ENCODE results near the gene RNF103. TPM values are rescaled to one million over a fixed set of nuclear protein-coding genes. Genes with fewer than 3 reads are reported as not detected.

RNF103 gene
- total and polyA plus RNA-seq, 4 donors: 11.8 to 46.0 (median 19.4) TPM

DNA sequence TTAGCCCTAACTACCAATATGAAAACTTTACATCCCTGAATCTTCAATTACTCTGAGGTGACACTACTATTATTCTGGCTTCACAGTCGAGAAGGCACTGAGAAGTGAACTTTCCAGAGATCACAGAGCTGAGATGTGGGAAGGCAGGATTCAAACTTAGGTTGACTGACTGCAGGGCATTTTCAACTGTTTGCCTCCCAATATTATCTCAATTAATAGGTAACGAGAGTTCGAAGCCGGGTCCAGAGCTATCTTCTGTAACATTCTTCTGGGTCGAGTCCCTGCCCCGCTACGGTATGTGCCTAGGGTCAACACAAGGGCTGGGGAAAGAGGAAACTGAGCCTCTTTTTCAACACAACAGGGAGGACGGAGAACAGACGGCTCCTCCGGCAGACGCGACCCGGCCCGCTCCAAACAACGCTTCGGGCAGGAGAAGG is 61.2 kb downstream of the RNF103 start:
- peaks cover 0 to 5% (median 1%) of the 10 kb centered on the region in 4 donors for H3K36me3 ChIP-seq (ENCODE audit: control insufficient read depth in 4 of 4, insufficient read depth in 4 of 4, low read length in 4 of 4)
- peak; percentile 42 for ATAC-seq (ENCODE audit: insufficient read depth, low FRiP score)
- peaks cover 2 to 18% (median 13%) of the 10 kb centered on the region in 5 donors for H3K4me1 ChIP-seq (ENCODE audit: control insufficient read depth in 5 of 5, insufficient read depth in 5 of 5, low read length in 5 of 5)

DNA sequence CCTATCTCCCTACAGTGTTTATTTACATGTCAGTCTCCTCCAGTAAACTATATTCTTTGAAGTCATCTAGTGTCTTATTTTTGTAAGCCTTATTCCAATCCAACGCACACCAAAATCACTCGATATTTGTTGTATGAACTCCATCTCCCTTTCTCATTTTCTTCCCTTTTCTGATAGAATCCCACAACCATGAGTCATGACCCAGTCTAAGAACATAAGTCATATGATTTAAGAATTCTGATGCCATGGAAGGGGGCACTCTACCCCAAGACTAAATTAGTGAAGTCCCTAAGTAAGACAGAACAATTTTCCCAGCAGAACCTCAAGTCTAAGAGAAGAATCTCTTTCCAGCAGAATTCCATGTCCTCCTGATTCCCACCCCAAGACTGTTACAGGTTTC is 65.8 kb downstream of the RNF103 start:
- Histone ChIP-seq H3K27me3 (ENCODE audit: control insufficient read depth in 3 of 3, insufficient read depth in 3 of 3, low read length in 2 of 3) (no peaks in the 10 kb centered on the region), H3K27ac (ENCODE audit: low read depth in 1 of 2, low read length in 1 of 2) (no peak overlapping the region), H3K4me1 (ENCODE audit: control insufficient read depth in 5 of 5, insufficient read depth in 5 of 5, low read length in 5 of 5) (peaks cover 2 to 21% (median 8%) of the 10 kb centered on the region in 5 donors), H3K36me3 (ENCODE audit: control insufficient read depth in 4 of 4, insufficient read depth in 4 of 4, low read length in 4 of 4) (peaks cover 0 to 3% (median 2%) of the 10 kb centered on the region in 4 donors), H3K9me3 (ENCODE audit: control insufficient read depth in 4 of 4, insufficient read depth in 3 of 4, low read length in 3 of 4) (peaks cover 0 to 4% (median 0%) of the 10 kb centered on the region in 4 donors), H3K9ac (ENCODE audit: insufficient read depth in 1 of 2, low read length in 2 of 2) (no peak overlapping the region), H3K4me3 (no peak overlapping the region)
- DNase-seq (no peak), ATAC-seq (ENCODE audit: insufficient read depth, low FRiP score) (no peak)
- TF ChIP-seq, protein P1, sequence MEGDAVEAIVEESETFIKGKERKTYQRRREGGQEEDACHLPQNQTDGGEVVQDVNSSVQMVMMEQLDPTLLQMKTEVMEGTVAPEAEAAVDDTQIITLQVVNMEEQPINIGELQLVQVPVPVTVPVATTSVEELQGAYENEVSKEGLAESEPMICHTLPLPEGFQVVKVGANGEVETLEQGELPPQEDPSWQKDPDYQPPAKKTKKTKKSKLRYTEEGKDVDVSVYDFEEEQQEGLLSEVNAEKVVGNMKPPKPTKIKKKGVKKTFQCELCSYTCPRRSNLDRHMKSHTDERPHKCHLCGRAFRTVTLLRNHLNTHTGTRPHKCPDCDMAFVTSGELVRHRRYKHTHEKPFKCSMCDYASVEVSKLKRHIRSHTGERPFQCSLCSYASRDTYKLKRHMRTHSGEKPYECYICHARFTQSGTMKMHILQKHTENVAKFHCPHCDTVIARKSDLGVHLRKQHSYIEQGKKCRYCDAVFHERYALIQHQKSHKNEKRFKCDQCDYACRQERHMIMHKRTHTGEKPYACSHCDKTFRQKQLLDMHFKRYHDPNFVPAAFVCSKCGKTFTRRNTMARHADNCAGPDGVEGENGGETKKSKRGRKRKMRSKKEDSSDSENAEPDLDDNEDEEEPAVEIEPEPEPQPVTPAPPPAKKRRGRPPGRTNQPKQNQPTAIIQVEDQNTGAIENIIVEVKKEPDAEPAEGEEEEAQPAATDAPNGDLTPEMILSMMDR (IDR thresholded peaks at IDR 0.05; ENCODE audit: control extremely low read depth, extremely low read depth): no peak
- 86 to 93% methylated on average over 2 of the region's 2 CpGs for WGBS, 2 donors

More for the DNA sequence above, 61.2 kb downstream of the RNF103 start:
- no peak for DNase-seq
- Histone ChIP-seq H3K27ac (ENCODE audit: low read depth in 1 of 2, low read length in 1 of 2) (peak overlapping the region; percentile 97 to 99), H3K4me3 (peak overlapping the region; percentile 63), H3K9ac (ENCODE audit: insufficient read depth in 1 of 2, low read length in 2 of 2) (peak overlapping the region; percentile 96 to 99), H3K9me3 (ENCODE audit: control insufficient read depth in 4 of 4, insufficient read depth in 3 of 4, low read length in 3 of 4) (no peaks in the 10 kb centered on the region), H3K27me3 (ENCODE audit: control insufficient read depth in 3 of 3, insufficient read depth in 3 of 3, low read length in 2 of 3) (no peaks in the 10 kb centered on the region)
- WGBS, 2 donors: 0% methylated on average over 16 of the region's 16 CpGs
- TF ChIP-seq, protein P1 (IDR thresholded peaks at IDR 0.05; ENCODE audit: control extremely low read depth, extremely low read depth): no peak

DNA sequence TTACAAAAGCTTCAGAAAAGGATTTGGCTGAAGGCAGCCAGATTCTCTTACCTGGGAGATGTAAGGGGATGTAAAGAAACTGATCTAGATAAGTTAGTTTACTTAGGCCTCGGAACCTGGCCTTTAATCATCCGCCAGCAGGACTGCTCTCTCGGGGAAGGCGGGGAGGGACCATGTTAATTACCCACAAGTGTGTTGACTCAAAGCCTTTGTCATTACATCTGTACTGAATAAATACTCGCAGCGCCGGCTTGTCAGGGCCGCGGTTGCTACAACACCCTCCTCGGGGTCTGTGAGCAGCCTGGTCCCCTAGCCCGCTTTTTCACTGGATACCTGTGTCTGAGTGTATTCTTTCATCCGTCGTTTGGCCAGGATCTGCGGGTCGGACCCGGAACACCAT is 67.2 kb downstream of the RNF103 start:
- Histone ChIP-seq H3K27me3 (ENCODE audit: control insufficient read depth in 3 of 3, insufficient read depth in 3 of 3, low read length in 2 of 3) (no peaks in the 10 kb centered on the region), H3K4me3 (no peak overlapping the region), H3K27ac (ENCODE audit: low read depth in 1 of 2, low read length in 1 of 2) (no peak overlapping the region), H3K4me1 (ENCODE audit: control insufficient read depth in 5 of 5, insufficient read depth in 5 of 5, low read length in 5 of 5) (peaks cover 0 to 18% (median 2%) of the 10 kb centered on the region in 5 donors), H3K9me3 (ENCODE audit: control insufficient read depth in 4 of 4, insufficient read depth in 3 of 4, low read length in 3 of 4) (peaks cover 0 to 4% (median 0%) of the 10 kb centered on the region in 4 donors), H3K9ac (ENCODE audit: insufficient read depth in 1 of 2, low read length in 2 of 2) (no peak overlapping the region), H3K36me3 (ENCODE audit: control insufficient read depth in 4 of 4, insufficient read depth in 4 of 4, low read length in 4 of 4) (peaks cover 0 to 3% (median 2%) of the 10 kb centered on the region in 4 donors)
- WGBS, 2 donors: 87 to 88% methylated on average over 16 of the region's 16 CpGs
- no peak for ATAC-seq (ENCODE audit: insufficient read depth, low FRiP score)
- TF ChIP-seq, protein P1 (IDR thresholded peaks at IDR 0.05; ENCODE audit: control extremely low read depth, extremely low read depth): no peak
- DNase-seq: no peak

Other genes with a start within 250 kb of the RNF103 start
- 100 to 1,000 TPM in 1 of 2 donors, 10 to 100 TPM in 1; 37.2 to 130 TPM for gene KDM3A, start 182.5 kb downstream of the RNF103 start, total RNA-seq
- gene KDM3A, start 182.5 kb downstream of the RNF103 start, polyA plus RNA-seq: 10 to 100 TPM; 17.5 to 18.5 TPM
- gene CHMP3, start 60.4 kb downstream of the RNF103 start, total RNA-seq: 100 to 1,000 TPM in 1 of 2 donors, 10 to 100 TPM in 1; 72.8 to 126 TPM
- 100 to 1,000 TPM in 1 of 2 donors, 10 to 100 TPM in 1; 49.4 to 127 TPM for gene CHMP3, start 60.4 kb downstream of the RNF103 start, polyA plus RNA-seq
- 10 to 100 TPM; 23.2 to 73.1 TPM for gene RMND5A, start 96.4 kb upstream of the RNF103 start, total RNA-seq
- 10 to 100 TPM in 1 of 2 donors, 1 to 10 TPM in 1; 8.9 to 10.1 TPM for gene RMND5A, start 96.4 kb upstream of the RNF103 start, polyA plus RNA-seq
- gene CD8A, start 167.0 kb upstream of the RNF103 start, total RNA-seq: 1 to 10 TPM; 1.1 to 2.8 TPM
- 1 to 10 TPM; 3.1 to 3.7 TPM for gene CD8A, start 167.0 kb upstream of the RNF103 start, polyA plus RNA-seq
- under 1 TPM; 0.28 to 0.77 TPM for gene CD8B, start 238.0 kb upstream of the RNF103 start, total RNA-seq
- 1 to 10 TPM; 1.5 to 2.1 TPM for gene CD8B, start 238.0 kb upstream of the RNF103 start, polyA plus RNA-seq